K562 (cell line): ENCODE measurements around the gene GNL3. TPM values are rescaled to one million over a fixed set of nuclear protein-coding genes. Genes with fewer than 3 reads are reported as not detected.

Experiments
- CBFA2T3 ChIP-seq: fragments of 450-650 bp; IDR thresholded peaks from 2 replicates; pipeline ENCODE4 v1.6.1; 2017
- CBX3 ChIP-seq, 2 experiments: IDR thresholded peaks; 1 replicate in 1 of 2; 2 replicates in 1 of 2; pipeline ENCODE4 v1.6.1; 2012; ENCODE audit warnings: inconsistent platforms in 2 of 2, low read length in 2 of 2, borderline replicate concordance in 1 of 2, control low read depth in 1 of 2
- CCAR2 ChIP-seq: fragments of 200-400 bp; formaldehyde crosslinking; IDR thresholded peaks from 2 replicates; pipeline ENCODE4 v1.6.1; 2017; ENCODE audit warnings: mild to moderate bottlenecking, low read depth, low read length
- CEBPG ChIP-seq, 3 experiments: fragments of 200-800 bp in 1 of 3; sonication (Bioruptor generic) in 1 of 3; sonication (generic) in 1 of 3; formaldehyde crosslinking in 1 of 3; IDR thresholded peaks in 2 of 3; conservative IDR thresholded peaks in 1 of 3; 2 replicates each; pipeline versions ENCODE4 v1.6.1 to v1.8.0; 2016 to 2022; ENCODE audit warnings: missing compliant biosample characterization in 2 of 3, missing genetic modification characterization in 2 of 3, mild to moderate bottlenecking in 1 of 3, missing genetic modification reagents in 1 of 3
- CREB1 ChIP-seq, 2 experiments: sonication (generic) in 1 of 2; formaldehyde crosslinking in 1 of 2; IDR thresholded peaks; 2 replicates each; pipeline versions ENCODE4 v1.6.1 to v1.8.0; 2012 to 2022; ENCODE audit warnings: inconsistent platforms in 1 of 2, mild to moderate bottlenecking in 1 of 2, missing genetic modification reagents in 1 of 2, moderate library complexity in 1 of 2
- ESRRA ChIP-seq: fragments of 450-650 bp; IDR thresholded peaks from 2 replicates; pipeline ENCODE4 v1.6.1; 2014; ENCODE audit warnings: low read depth, mild to moderate bottlenecking, moderate library complexity, borderline replicate concordance
- FOXK1 ChIP-seq: sonication (generic); formaldehyde crosslinking; IDR thresholded peaks from 2 replicates; pipeline ENCODE4 v1.8.0; 2022; ENCODE audit warnings: missing genetic modification reagents, mild to moderate bottlenecking, borderline replicate concordance
- JUN ChIP-seq, 2 experiments: sonication (generic) in 1 of 2; formaldehyde crosslinking in 1 of 2; IDR thresholded peaks; 2 replicates each; pipeline versions ENCODE4 v1.6.1 to v1.8.0; 2012 to 2022; ENCODE audit warnings: borderline replicate concordance in 2 of 2, mild to moderate bottlenecking in 2 of 2, improper control_type of control experiment in 1 of 2, low read depth in 1 of 2, low read length in 1 of 2, missing genetic modification reagents in 1 of 2
- MBD2 ChIP-seq: sonication (generic); IDR thresholded peaks from 2 replicates; pipeline ENCODE4 v1.6.1; 2016; ENCODE audit warnings: low read depth, borderline replicate concordance
- MEF2A ChIP-seq: IDR thresholded peaks from 2 replicates; pipeline ENCODE4 v1.6.1; 2011; ENCODE audit warnings: low read depth, mild to moderate bottlenecking, low read length, moderate library complexity; ENCODE audit not compliant: control insufficient read depth
- TSC22D4 ChIP-seq: fragments of 450-650 bp; IDR thresholded peaks from 2 replicates; pipeline ENCODE4 v1.6.1; 2016; ENCODE audit warnings: missing genetic modification characterization, missing biosample characterization, control low read depth
- ZNF79 ChIP-seq: fragments of 250-450 bp; sonication (Bioruptor Pico); IDR thresholded peaks from 2 replicates; pipeline ENCODE4 v1.4.0; 2020; ENCODE audit warnings: low read depth, mild to moderate bottlenecking, moderate library complexity
- polyA plus RNA-seq, 8 experiments: library from polyadenylated mRNA; depleted of rRNA in 4 of 8; stranded (reverse) in 5 of 8; unstranded in 3 of 8; fragments of >200 nt; fragmentation: Nextera tagmentation in 2 of 8; fragmentation: Illumina TruSeq in 1 of 8; extraction: Ambion mirVana in 2 of 8; extraction: Trizol in 1 of 8; gene quantifications; 2 replicates each; pipeline versions ENCODE4 v1.2.1 to v1.2.3, GENCODE V29; 2011 to 2014; ENCODE audit warnings: inconsistent platforms in 1 of 8, missing spikeins in 1 of 8
- total RNA-seq, 7 experiments: library from RNA; depleted of rRNA in 6 of 7; stranded (reverse); fragments of >200 nt in 6 of 7; fragmentation: Illumina TruSeq in 2 of 7; extraction: Trizol in 2 of 7; gene quantifications; 2 replicates each; pipeline versions ENCODE4 v1.2.1 to v1.2.3, GENCODE V29; 2011 to 2021; ENCODE audit warnings: low replicate concordance in 1 of 7
- TF ChIP-seq, protein P1 (sequence below): fragments of 450-650 bp; IDR thresholded peaks from 2 replicates; pipeline ENCODE4 v1.6.1; 2016
- TF ChIP-seq, protein P2 (sequence below): sonication (generic); formaldehyde crosslinking; IDR thresholded peaks from 2 replicates; pipeline ENCODE4 v1.8.1; 2023; ENCODE audit warnings: missing genetic modification reagents, mild to moderate bottlenecking, borderline replicate concordance
- TF ChIP-seq, protein P3 (sequence below): sonication (generic); IDR thresholded peaks from 2 replicates; pipeline ENCODE4 v1.6.1; 2016
- TF ChIP-seq, protein P4 (sequence below): fragments of 450-650 bp; formaldehyde crosslinking; IDR thresholded peaks from 2 replicates; pipeline ENCODE4 v1.4.0; 2020; ENCODE audit warnings: mild to moderate bottlenecking, mixed read lengths

Gene GNL3
- total and polyA plus RNA-seq, 9 of the 15 experiments (the other 6 are each of a cell fraction or from before 2014, with no cell fraction given), result 132 to 313 (median 220) TPM

DNA sequence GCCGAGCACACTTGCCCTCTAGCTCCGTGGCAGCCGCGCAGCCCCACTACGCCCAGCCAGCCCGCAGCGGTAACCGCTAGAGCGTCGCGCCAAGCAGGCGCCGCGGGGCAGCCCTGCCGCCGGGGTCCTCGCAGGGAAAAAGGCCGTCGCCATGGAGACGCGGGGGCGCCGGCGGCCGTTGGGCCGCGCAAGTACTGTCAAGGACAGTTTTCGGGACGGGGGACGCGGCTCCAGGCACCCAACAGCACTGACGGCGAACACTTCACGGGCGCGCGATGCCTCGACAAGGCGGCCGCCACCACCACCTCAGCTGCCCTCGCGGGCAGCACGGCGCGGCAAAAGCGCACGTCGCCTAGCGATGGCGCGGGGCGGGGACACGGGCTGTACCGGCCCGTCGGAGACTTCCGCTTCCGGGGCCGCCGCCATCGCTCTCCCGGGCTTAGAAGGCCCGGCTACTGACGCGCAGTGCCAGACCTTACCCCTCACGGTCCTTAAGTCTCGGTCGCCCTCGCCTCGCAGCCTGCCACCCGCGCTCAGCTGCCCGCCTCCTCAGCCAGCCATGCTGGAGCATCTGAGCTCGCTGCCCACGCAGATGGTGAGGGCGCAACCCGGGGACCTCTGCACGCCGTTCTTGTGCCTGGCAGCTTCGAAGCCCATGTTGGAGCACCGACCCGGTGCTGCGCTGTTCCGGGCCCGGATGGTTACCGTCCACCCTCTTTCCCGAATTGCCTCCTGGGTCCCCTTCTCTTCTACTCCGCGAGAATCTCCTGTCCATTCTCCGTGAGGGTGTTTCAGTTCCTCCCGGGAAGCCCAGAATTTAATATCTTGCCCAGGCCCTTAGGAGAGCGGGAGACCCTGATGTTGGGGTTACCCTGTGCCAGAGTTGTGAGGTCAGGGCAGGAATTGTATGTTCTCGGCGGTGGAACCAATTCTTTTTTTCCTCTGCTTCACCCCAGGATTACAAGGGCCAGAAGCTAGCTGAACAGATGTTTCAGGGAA, 20.2 kb downstream of the GNL3 start, which contains the start of the genes GLT8D1 and SPCS1 (continued):
- TF ChIP-seq, protein P1, sequence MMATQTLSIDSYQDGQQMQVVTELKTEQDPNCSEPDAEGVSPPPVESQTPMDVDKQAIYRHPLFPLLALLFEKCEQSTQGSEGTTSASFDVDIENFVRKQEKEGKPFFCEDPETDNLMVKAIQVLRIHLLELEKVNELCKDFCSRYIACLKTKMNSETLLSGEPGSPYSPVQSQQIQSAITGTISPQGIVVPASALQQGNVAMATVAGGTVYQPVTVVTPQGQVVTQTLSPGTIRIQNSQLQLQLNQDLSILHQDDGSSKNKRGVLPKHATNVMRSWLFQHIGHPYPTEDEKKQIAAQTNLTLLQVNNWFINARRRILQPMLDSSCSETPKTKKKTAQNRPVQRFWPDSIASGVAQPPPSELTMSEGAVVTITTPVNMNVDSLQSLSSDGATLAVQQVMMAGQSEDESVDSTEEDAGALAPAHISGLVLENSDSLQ, result peak; percentile 42; the same call in 1 of the 2 replicates
- TF ChIP-seq MEF2A, result no peak
- TF ChIP-seq, protein P2, sequence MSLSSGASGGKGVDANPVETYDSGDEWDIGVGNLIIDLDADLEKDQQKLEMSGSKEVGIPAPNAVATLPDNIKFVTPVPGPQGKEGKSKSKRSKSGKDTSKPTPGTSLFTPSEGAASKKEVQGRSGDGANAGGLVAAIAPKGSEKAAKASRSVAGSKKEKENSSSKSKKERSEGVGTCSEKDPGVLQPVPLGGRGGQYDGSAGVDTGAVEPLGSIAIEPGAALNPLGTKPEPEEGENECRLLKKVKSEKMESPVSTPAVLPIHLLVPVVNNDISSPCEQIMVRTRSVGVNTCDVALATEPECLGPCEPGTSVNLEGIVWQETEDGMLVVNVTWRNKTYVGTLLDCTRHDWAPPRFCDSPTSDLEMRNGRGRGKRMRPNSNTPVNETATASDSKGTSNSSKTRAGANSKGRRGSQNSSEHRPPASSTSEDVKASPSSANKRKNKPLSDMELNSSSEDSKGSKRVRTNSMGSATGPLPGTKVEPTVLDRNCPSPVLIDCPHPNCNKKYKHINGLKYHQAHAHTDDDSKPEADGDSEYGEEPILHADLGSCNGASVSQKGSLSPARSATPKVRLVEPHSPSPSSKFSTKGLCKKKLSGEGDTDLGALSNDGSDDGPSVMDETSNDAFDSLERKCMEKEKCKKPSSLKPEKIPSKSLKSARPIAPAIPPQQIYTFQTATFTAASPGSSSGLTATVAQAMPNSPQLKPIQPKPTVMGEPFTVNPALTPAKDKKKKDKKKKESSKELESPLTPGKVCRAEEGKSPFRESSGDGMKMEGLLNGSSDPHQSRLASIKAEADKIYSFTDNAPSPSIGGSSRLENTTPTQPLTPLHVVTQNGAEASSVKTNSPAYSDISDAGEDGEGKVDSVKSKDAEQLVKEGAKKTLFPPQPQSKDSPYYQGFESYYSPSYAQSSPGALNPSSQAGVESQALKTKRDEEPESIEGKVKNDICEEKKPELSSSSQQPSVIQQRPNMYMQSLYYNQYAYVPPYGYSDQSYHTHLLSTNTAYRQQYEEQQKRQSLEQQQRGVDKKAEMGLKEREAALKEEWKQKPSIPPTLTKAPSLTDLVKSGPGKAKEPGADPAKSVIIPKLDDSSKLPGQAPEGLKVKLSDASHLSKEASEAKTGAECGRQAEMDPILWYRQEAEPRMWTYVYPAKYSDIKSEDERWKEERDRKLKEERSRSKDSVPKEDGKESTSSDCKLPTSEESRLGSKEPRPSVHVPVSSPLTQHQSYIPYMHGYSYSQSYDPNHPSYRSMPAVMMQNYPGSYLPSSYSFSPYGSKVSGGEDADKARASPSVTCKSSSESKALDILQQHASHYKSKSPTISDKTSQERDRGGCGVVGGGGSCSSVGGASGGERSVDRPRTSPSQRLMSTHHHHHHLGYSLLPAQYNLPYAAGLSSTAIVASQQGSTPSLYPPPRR (CRISPR knock-in tag), result no peak
- peak; percentile 50; the same call in 1 of the 2 replicates for TF ChIP-seq ESRRA
- TF ChIP-seq CBFA2T3, result no peak
- TF ChIP-seq CBX3 (IDR thresholded peaks at IDR 0.05; ENCODE audit: borderline replicate concordance in 1 of 2, low read length in 2 of 2), result no peak
- TF ChIP-seq, protein P3, sequence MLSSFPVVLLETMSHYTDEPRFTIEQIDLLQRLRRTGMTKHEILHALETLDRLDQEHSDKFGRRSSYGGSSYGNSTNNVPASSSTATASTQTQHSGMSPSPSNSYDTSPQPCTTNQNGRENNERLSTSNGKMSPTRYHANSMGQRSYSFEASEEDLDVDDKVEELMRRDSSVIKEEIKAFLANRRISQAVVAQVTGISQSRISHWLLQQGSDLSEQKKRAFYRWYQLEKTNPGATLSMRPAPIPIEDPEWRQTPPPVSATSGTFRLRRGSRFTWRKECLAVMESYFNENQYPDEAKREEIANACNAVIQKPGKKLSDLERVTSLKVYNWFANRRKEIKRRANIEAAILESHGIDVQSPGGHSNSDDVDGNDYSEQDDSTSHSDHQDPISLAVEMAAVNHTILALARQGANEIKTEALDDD, result no peak
- TF ChIP-seq, protein P4, sequence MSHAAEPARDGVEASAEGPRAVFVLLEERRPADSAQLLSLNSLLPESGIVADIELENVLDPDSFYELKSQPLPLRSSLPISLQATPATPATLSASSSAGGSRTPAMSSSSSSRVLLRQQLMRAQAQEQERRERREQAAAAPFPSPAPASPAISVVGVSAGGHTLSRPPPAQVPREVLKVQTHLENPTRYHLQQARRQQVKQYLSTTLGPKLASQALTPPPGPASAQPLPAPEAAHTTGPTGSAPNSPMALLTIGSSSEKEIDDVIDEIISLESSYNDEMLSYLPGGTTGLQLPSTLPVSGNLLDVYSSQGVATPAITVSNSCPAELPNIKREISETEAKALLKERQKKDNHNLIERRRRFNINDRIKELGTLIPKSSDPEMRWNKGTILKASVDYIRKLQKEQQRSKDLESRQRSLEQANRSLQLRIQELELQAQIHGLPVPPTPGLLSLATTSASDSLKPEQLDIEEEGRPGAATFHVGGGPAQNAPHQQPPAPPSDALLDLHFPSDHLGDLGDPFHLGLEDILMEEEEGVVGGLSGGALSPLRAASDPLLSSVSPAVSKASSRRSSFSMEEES, result no peak
- TF ChIP-seq CREB1 (IDR thresholded peaks at IDR 0.05), result peak; percentile 77
- TF ChIP-seq CREB1 (CRISPR knock-in tag; IDR thresholded peaks at IDR 0.05), result peak; percentile 76
- TF ChIP-seq CEBPG (CRISPR knock-in tag; IDR thresholded peaks at IDR 0.05), result no peak
- TF ChIP-seq CEBPG (tag; conservative IDR thresholded peaks at IDR 0.05 in 1 of 2, IDR thresholded peaks at IDR 0.05 in 1 of 2), result no peak
- TF ChIP-seq FOXK1 (CRISPR knock-in tag), result peak; percentile 29; the same call in 1 of the 2 replicates
- no peak for TF ChIP-seq CCAR2
- TF ChIP-seq MBD2, result no peak; the same call in 1 of the 2 replicates
- no peak for TF ChIP-seq JUN (IDR thresholded peaks at IDR 0.05; ENCODE audit: borderline replicate concordance, low read depth, low read length)
- TF ChIP-seq JUN (CRISPR knock-in tag; IDR thresholded peaks at IDR 0.05; ENCODE audit: borderline replicate concordance), result 0 out of 2 replicates have a peak, but pooled peaks have one; percentile 71
- TF ChIP-seq TSC22D4 (tag), result no peak
- no peak for TF ChIP-seq ZNF79 (CRISPR knock-in tag)
